Trophoblast cell (in vitro differentiated cells and primary cell): ENCODE results near the gene UPP2.

Experiments used
- DNase-seq, 2 donors: peaks; one replicate each; pipeline ENCODE4 v3.0.0-alpha.2; 2016
- H2AFZ ChIP-seq: 2 replicates; pipeline ENCODE4 v1.6.1; 2013; ENCODE audit warnings: low read length, moderate library complexity, mild to moderate bottlenecking; ENCODE audit not compliant: insufficient read depth, poor library complexity
- H2AK5ac ChIP-seq: 2 replicates; pipeline ENCODE4 v1.6.1; 2013; ENCODE audit warnings: mild to moderate bottlenecking, low read length
- H2BK120ac ChIP-seq: 2 replicates; pipeline ENCODE4 v1.6.1; 2013; ENCODE audit warnings: low read length, mild to moderate bottlenecking, moderate library complexity; ENCODE audit not compliant: insufficient read depth, poor library complexity
- H2BK12ac ChIP-seq: 2 replicates; pipeline ENCODE4 v1.6.1; 2013; ENCODE audit warnings: mild to moderate bottlenecking, low read length, moderate library complexity
- H2BK5ac ChIP-seq: 2 replicates; pipeline ENCODE4 v1.6.1; 2013; ENCODE audit warnings: low read length, low read depth, moderate library complexity, mild to moderate bottlenecking; ENCODE audit not compliant: poor library complexity
- H3K14ac ChIP-seq: 2 replicates; pipeline ENCODE4 v1.6.1; 2013; ENCODE audit warnings: mild to moderate bottlenecking, low read length
- H3K18ac ChIP-seq: 2 replicates; pipeline ENCODE4 v1.6.1; 2013; ENCODE audit warnings: mild to moderate bottlenecking, low read length
- H3K23ac ChIP-seq: 2 replicates; pipeline ENCODE4 v1.6.1; 2013; ENCODE audit warnings: low read length
- H3K27ac ChIP-seq: 2 replicates; pipeline ENCODE4 v1.5.1; 2013; ENCODE audit warnings: low read depth, mild to moderate bottlenecking, inconsistent platforms, low read length, moderate library complexity
- H3K27me3 ChIP-seq: 2 replicates; pipeline ENCODE4 v1.6.1; 2013; ENCODE audit warnings: inconsistent platforms, mild to moderate bottlenecking, low read length, moderate library complexity; ENCODE audit not compliant: insufficient read depth
- H3K36me3 ChIP-seq, 2 experiments: 1 replicate in 1 of 2; 2 replicates in 1 of 2; pipeline ENCODE4 v1.6.1; 2013; ENCODE audit warnings: low read length in 2 of 2, mild to moderate bottlenecking in 2 of 2, moderate library complexity in 1 of 2; ENCODE audit not compliant: insufficient read depth in 2 of 2, control insufficient read depth in 1 of 2
- H3K4ac ChIP-seq: 2 replicates; pipeline ENCODE4 v1.6.1; 2013; ENCODE audit warnings: low read depth, mild to moderate bottlenecking, low read length, moderate library complexity
- H3K4me1 ChIP-seq, 2 experiments: 1 replicate in 1 of 2; 2 replicates in 1 of 2; pipeline ENCODE4 v1.6.1; 2013; ENCODE audit warnings: low read length in 2 of 2, mild to moderate bottlenecking in 2 of 2, moderate library complexity in 1 of 2; ENCODE audit not compliant: insufficient read depth in 2 of 2, control insufficient read depth in 1 of 2
- H3K4me2 ChIP-seq: 2 replicates; pipeline ENCODE4 v1.6.1; 2013; ENCODE audit warnings: inconsistent platforms, mild to moderate bottlenecking, low read length, moderate library complexity
- H3K4me3 ChIP-seq: 2 replicates; pipeline ENCODE4 v1.5.1; 2013; ENCODE audit warnings: mild to moderate bottlenecking, low read depth, low read length, inconsistent platforms
- H3K79me1 ChIP-seq: one replicate; pipeline ENCODE4 v1.6.1; 2013; ENCODE audit warnings: low read length
- H3K79me2 ChIP-seq: 2 replicates; pipeline ENCODE4 v1.6.1; 2013; ENCODE audit warnings: low read length, mild to moderate bottlenecking; ENCODE audit not compliant: control insufficient read depth, insufficient read depth, poor library complexity
- H3K9ac ChIP-seq: 2 replicates; pipeline ENCODE4 v1.6.1; 2013; ENCODE audit warnings: mild to moderate bottlenecking, low read length
- H3K9me3 ChIP-seq: 2 replicates; pipeline ENCODE4 v1.6.1; 2013; ENCODE audit warnings: low read depth, mild to moderate bottlenecking, control low read depth, inconsistent platforms, low read length; ENCODE audit not compliant: insufficient read depth
- H4K12ac ChIP-seq: 2 replicates; pipeline ENCODE4 v1.6.1; 2013; ENCODE audit warnings: low read depth, mild to moderate bottlenecking, low read length, moderate library complexity
- H4K8ac ChIP-seq: 2 replicates; pipeline ENCODE4 v1.6.1; 2013; ENCODE audit warnings: low read depth, mild to moderate bottlenecking, low read length, moderate library complexity
- H4K91ac ChIP-seq: one replicate; pipeline ENCODE4 v1.6.1; 2013; ENCODE audit warnings: low read depth, mild to moderate bottlenecking, low read length, moderate library complexity
- WGBS: extraction: QIAGEN DNeasy Blood & Tissue Kit; methylation state at CpG from one replicate; pipeline ENCODE4 v1.1.7; 2013; ENCODE audit warnings: missing lambda C conversion rate; ENCODE audit not compliant: insufficient read length, insufficient coverage; ENCODE audit errors: extremely low coverage; 5-methylcytosine and 5-hydroxymethylcytosine counted together

UPP2 gene

GRCh38 chr2:158142568-158143332, 41.1 kb downstream of the UPP2 start:
- Histone ChIP-seq H3K79me2 (no peaks in the 10 kb centered on the region), H2BK12ac (no peak overlapping the region), H3K18ac (no peak overlapping the region), H4K91ac (no peak overlapping the region), H2BK120ac (no peak overlapping the region), H3K36me3 (no peaks in the 10 kb centered on the region), H3K4me1 (no peaks in the 10 kb centered on the region), H3K27ac (no peak overlapping the region), H3K4me3 (no peak overlapping the region), H4K8ac (no peak overlapping the region), H3K27me3 (no peaks in the 10 kb centered on the region), H3K9me3 (no peaks in the 10 kb centered on the region), H4K12ac (no peak overlapping the region), H3K4me2 (no peak overlapping the region), H3K4ac (no peak overlapping the region), H3K79me1 (no peaks in the 10 kb centered on the region), H2AK5ac (no peak overlapping the region), H3K14ac (no peak overlapping the region), H2BK5ac (no peak overlapping the region), H3K23ac (no peak overlapping the region), H2AFZ (no peak overlapping the region), H3K9ac (no peak overlapping the region)
- DNase-seq, result peak; percentile 93
- no CpG with 5 or more reads among the region's 6 CpGs for WGBS

GRCh38 chr2:158143703-158144360, 42.2 kb downstream of the UPP2 start:
- Histone ChIP-seq H3K79me2 (no peaks in the 10 kb centered on the region), H3K36me3 (no peaks in the 10 kb centered on the region), H3K18ac (no peak overlapping the region), H3K9me3 (no peaks in the 10 kb centered on the region), H4K91ac (no peak overlapping the region), H2AFZ (no peak overlapping the region), H3K14ac (no peak overlapping the region), H3K79me1 (no peaks in the 10 kb centered on the region), H3K4ac (no peak overlapping the region), H3K23ac (no peak overlapping the region), H3K4me1 (no peaks in the 10 kb centered on the region), H2BK120ac (no peak overlapping the region), H4K12ac (no peak overlapping the region), H3K27ac (no peak overlapping the region), H2BK5ac (no peak overlapping the region), H4K8ac (no peak overlapping the region), H3K4me3 (no peak overlapping the region), H2BK12ac (no peak overlapping the region), H3K27me3 (no peaks in the 10 kb centered on the region), H3K9ac (no peak overlapping the region), H3K4me2 (no peak overlapping the region), H2AK5ac (no peak overlapping the region)
- no CpG with 5 or more reads among the region's 3 CpGs for WGBS
- DNase-seq, result no peak

- H3K4me2 ChIP-seq, result no peak overlapping the region
Observed at GRCh38 chr2:158144914-158145625, 43.4 kb downstream of the UPP2 start.

GRCh38 chr2:158153270-158154015, 51.8 kb downstream of the UPP2 start:
- H2AK5ac ChIP-seq, result no peak overlapping the region
- DNase-seq, result peak; percentile 72 to 78
- H3K9me3 ChIP-seq, result no peaks in the 10 kb centered on the region
- H4K8ac ChIP-seq, result no peak overlapping the region
- H3K4me2 ChIP-seq, result no peak overlapping the region
- no peaks in the 10 kb centered on the region for H3K27me3 ChIP-seq
- no peak overlapping the region for H3K23ac ChIP-seq
- no peak overlapping the region for H3K18ac ChIP-seq
- no peak overlapping the region for H3K27ac ChIP-seq
- no CpG with 5 or more reads among the region's 3 CpGs for WGBS
- H2BK5ac ChIP-seq, result no peak overlapping the region
- no peak overlapping the region for H2BK120ac ChIP-seq
- H3K36me3 ChIP-seq, result no peaks in the 10 kb centered on the region
- no peaks in the 10 kb centered on the region for H3K79me2 ChIP-seq
- no peak overlapping the region for H3K14ac ChIP-seq
- H3K4ac ChIP-seq, result no peak overlapping the region
- no peak overlapping the region for H4K91ac ChIP-seq
- no peak overlapping the region for H2BK12ac ChIP-seq
- H4K12ac ChIP-seq, result no peak overlapping the region
- peaks cover 2% of the 10 kb centered on the region for H3K79me1 ChIP-seq
- H3K9ac ChIP-seq, result no peak overlapping the region
- no peaks in the 10 kb centered on the region for H3K4me1 ChIP-seq
- H3K4me3 ChIP-seq, result no peak overlapping the region
- H2AFZ ChIP-seq, result no peak overlapping the region

More at GRCh38 chr2:158144914-158145625, 43.4 kb downstream of the UPP2 start:
- no peak for DNase-seq
- Histone ChIP-seq H3K79me1 (no peaks in the 10 kb centered on the region), H3K9ac (no peak overlapping the region), H3K9me3 (no peaks in the 10 kb centered on the region), H2BK5ac (no peak overlapping the region), H4K12ac (no peak overlapping the region), H2AK5ac (no peak overlapping the region), H3K4me1 (no peaks in the 10 kb centered on the region), H2AFZ (no peak overlapping the region), H2BK120ac (no peak overlapping the region), H3K4me3 (no peak overlapping the region), H3K27me3 (no peaks in the 10 kb centered on the region), H3K23ac (no peak overlapping the region), H2BK12ac (no peak overlapping the region), H3K27ac (no peak overlapping the region), H3K18ac (no peak overlapping the region), H3K79me2 (no peaks in the 10 kb centered on the region), H3K4ac (no peak overlapping the region), H3K36me3 (no peaks in the 10 kb centered on the region), H3K14ac (no peak overlapping the region), H4K8ac (no peak overlapping the region), H4K91ac (no peak overlapping the region)
- WGBS, result no CpG with 5 or more reads among the region's 13 CpGs
